Tibial nerve (tissue), 4 donors: ENCODE results near the gene CDC14B. TPM values are rescaled to one million over a fixed set of nuclear protein-coding genes. Genes with fewer than 3 reads are reported as not detected.

ENCODE experiments used
- DNase-seq, 2 donors: peaks; one replicate each; pipeline ENCODE4 v3.0.0-alpha.2; 2019; ENCODE audit warnings: low spot score in 2 of 2
- H3K27ac ChIP-seq, 4 donors: fragments of 200-600 bp; sonication (generic) in 3 of 4; one replicate each; pipeline ENCODE4 v1.5.1; 2017 to 2019; ENCODE audit warnings: mild to moderate bottlenecking in 1 of 4
- H3K27me3 ChIP-seq, 2 donors: fragments of 200-600 bp; sonication (generic) in 1 of 2; one replicate each; pipeline versions ENCODE4 v1.5.1 to v1.6.0; 2017 to 2019
- H3K36me3 ChIP-seq, 3 donors: fragments of 200-600 bp; sonication (generic); one replicate each; pipeline ENCODE4 v1.5.1; 2018 to 2019
- H3K4me1 ChIP-seq, 4 donors: fragments of 200-600 bp; sonication (generic) in 3 of 4; one replicate each; pipeline ENCODE4 v1.5.1; 2017 to 2019
- H3K4me3 ChIP-seq, 4 donors: fragments of 200-600 bp; sonication (generic) in 3 of 4; one replicate each; pipeline ENCODE4 v1.5.1; 2017 to 2019; ENCODE audit warnings: mild to moderate bottlenecking in 1 of 4, moderate library complexity in 1 of 4
- H3K9me3 ChIP-seq, 4 donors: fragments of 200-600 bp; sonication (generic) in 3 of 4; one replicate each; pipeline ENCODE4 v1.5.1; 2017 to 2019
- CTCF ChIP-seq, 5 experiments: fragments of 200-600 bp in 3 of 5; fragments of 450-650 bp in 2 of 5; sonication (generic) in 3 of 5; IDR thresholded peaks; one replicate each; pipeline ENCODE4 v1.5.1; 2016 to 2019; ENCODE audit warnings: antibody characterized with exemption in 5 of 5, mild to moderate bottlenecking in 3 of 5, moderate library complexity in 2 of 5
- EP300 ChIP-seq, 2 donors: sonication (generic); formaldehyde crosslinking; IDR thresholded peaks; one replicate each; pipeline ENCODE4 v1.6.1; 2017; ENCODE audit warnings: antibody characterized with exemption in 2 of 2, mild to moderate bottlenecking in 1 of 2
- POLR2A ChIP-seq, 2 donors: fragments of 450-650 bp; IDR thresholded peaks; one replicate each; pipeline ENCODE4 v1.6.1; 2017; ENCODE audit warnings: antibody characterized with exemption in 2 of 2, mild to moderate bottlenecking in 2 of 2, moderate library complexity in 2 of 2
- WGBS, 2 donors: methylation state at CpG; one replicate each; pipeline ENCODE4 v1.1.5; 2018; 5-methylcytosine and 5-hydroxymethylcytosine counted together
- total RNA-seq, 4 donors: library from RNA; depleted of rRNA; stranded (reverse); fragments of >200 nt; gene quantifications; one replicate each; pipeline ENCODE4 v1.1.0, GENCODE V29; 2016

The CDC14B gene
- total RNA-seq, 4 donors from 2014 or later, result 25.9 to 34.1 (median 27.6) TPM

GRCh38 chr9:96514108-96514799 is 105.4 kb downstream of the CDC14B start:
- peak in 1 of 2 donors; percentile 39 for DNase-seq
- H3K36me3 ChIP-seq, result peaks cover 0 to 21% (median 0%) of the 10 kb centered on the region in 3 donors
- H3K4me3 ChIP-seq, result peak overlapping the region in 1 of 4 donors; percentile 32
- H3K27me3 ChIP-seq, result no peaks in the 10 kb centered on the region
- 31 to 34% methylated on average over 9 of the region's 9 CpGs for WGBS, 2 donors
- peak in 1 of 2 donors; percentile 80 for TF ChIP-seq EP300 (IDR thresholded peaks at IDR 0.05)
- TF ChIP-seq POLR2A (IDR thresholded peaks at IDR 0.05), result no peak
- TF ChIP-seq CTCF (IDR thresholded peaks at IDR 0.05), result no peak
- H3K4me1 ChIP-seq, result peaks cover 0 to 73% (median 27%) of the 10 kb centered on the region in 4 donors
- no peaks in the 10 kb centered on the region for H3K9me3 ChIP-seq
- H3K27ac ChIP-seq, result peak overlapping the region; percentile 64 to 92 (median 78)

GRCh38 chr9:96513622-96514021 is 106.0 kb downstream of the CDC14B start:
- Histone ChIP-seq H3K27me3 (no peaks in the 10 kb centered on the region), H3K27ac (peak overlapping the region; percentile 64 to 92 (median 78)), H3K4me3 (no peak overlapping the region), H3K36me3 (peaks cover 0 to 15% (median 0%) of the 10 kb centered on the region in 3 donors), H3K4me1 (peaks cover 0 to 76% (median 32%) of the 10 kb centered on the region in 4 donors), H3K9me3 (no peaks in the 10 kb centered on the region)
- 73 to 77% methylated on average over 5 of the region's 5 CpGs for WGBS, 2 donors
- DNase-seq, result no peak
- no peak for TF ChIP-seq POLR2A (IDR thresholded peaks at IDR 0.05)
- TF ChIP-seq EP300 (IDR thresholded peaks at IDR 0.05), result no peak
- TF ChIP-seq CTCF (IDR thresholded peaks at IDR 0.05), result no peak

GRCh38 chr9:96512240-96512639 is 107.4 kb downstream of the CDC14B start:
- Histone ChIP-seq H3K9me3 (no peaks in the 10 kb centered on the region), H3K36me3 (peaks cover 0 to 6% (median 0%) of the 10 kb centered on the region in 3 donors), H3K27ac (peak overlapping the region in 2 of 4 donors; percentile 76 to 91), H3K4me3 (no peak overlapping the region), H3K27me3 (no peaks in the 10 kb centered on the region), H3K4me1 (peaks cover 0 to 84% (median 34%) of the 10 kb centered on the region in 4 donors)
- no peak for TF ChIP-seq EP300 (IDR thresholded peaks at IDR 0.05)
- TF ChIP-seq POLR2A (IDR thresholded peaks at IDR 0.05), result no peak
- TF ChIP-seq CTCF (IDR thresholded peaks at IDR 0.05), result no peak
- no peak for DNase-seq
- 89 to 96% methylated on average over 3 of the region's 3 CpGs for WGBS, 2 donors

- Histone ChIP-seq H3K27ac (peak overlapping the region in 2 of 4 donors; percentile 76 to 91), H3K4me3 (no peak overlapping the region), H3K27me3 (no peaks in the 10 kb centered on the region), H3K9me3 (no peaks in the 10 kb centered on the region), H3K36me3 (peaks cover 0 to 20% (median 0%) of the 10 kb centered on the region in 3 donors), H3K4me1 (peaks cover 0 to 79% (median 26%) of the 10 kb centered on the region in 4 donors)
- WGBS, 2 donors, result 72 to 77% methylated on average over 4 of the region's 4 CpGs
- no peak for TF ChIP-seq CTCF (IDR thresholded peaks at IDR 0.05)
- no peak for TF ChIP-seq EP300 (IDR thresholded peaks at IDR 0.05)
- no peak for TF ChIP-seq POLR2A (IDR thresholded peaks at IDR 0.05)
- no peak for DNase-seq
These were observed 109.4 kb downstream of the CDC14B start for GRCh38 chr9:96510258-96510657.

- Histone ChIP-seq H3K4me1 (peaks cover 0 to 78% (median 24%) of the 10 kb centered on the region in 4 donors), H3K27me3 (no peaks in the 10 kb centered on the region), H3K36me3 (peaks cover 0 to 22% (median 0%) of the 10 kb centered on the region in 3 donors), H3K9me3 (no peaks in the 10 kb centered on the region), H3K4me3 (no peak overlapping the region), H3K27ac (peak overlapping the region in 3 of 4 donors; percentile 39 to 91 (median 76))
- no peak for DNase-seq
- TF ChIP-seq EP300 (IDR thresholded peaks at IDR 0.05) (no peak), POLR2A (IDR thresholded peaks at IDR 0.05) (no peak)
- WGBS, 2 donors, result 12 to 36% methylated on average over 2 of the region's 2 CpGs
These were observed 109.8 kb downstream of the CDC14B start for GRCh38 chr9:96509848-96510247.
